GM19452 (cell line): ENCODE data around the gene ULBP1.
"Not testable (repeated sequence)": the region's sequence is repeated elsewhere in the genome, so short reads cannot be mapped to it uniquely, and the experiment has no call there.

Experiments used
- ATAC-seq: cut with Tn5 transposase; IDR thresholded peaks from one replicate; pipeline ENCODE4 v1.9.1; 2021; ENCODE audit not compliant: unreplicated experiment

Gene ULBP1

GRCh38 chr6:149933036-149933435, 30.7 kb upstream of the ULBP1 start:
- ATAC-seq = no peak

- ATAC-seq = no peak
Observed at GRCh38 chr6:149933461-149933860, 30.3 kb upstream of the ULBP1 start.

- ATAC-seq = no peak
Observed at GRCh38 chr6:149934249-149935156, 29.2 kb upstream of the ULBP1 start.

- ATAC-seq = no peak
Observed at GRCh38 chr6:149935246-149935645, 28.5 kb upstream of the ULBP1 start.

GRCh38 chr6:149935668-149936067, 28.1 kb upstream of the ULBP1 start:
- no peak for ATAC-seq

GRCh38 chr6:149936743-149937142, 27.0 kb upstream of the ULBP1 start:
- no peak for ATAC-seq

- ATAC-seq = not testable (repeated sequence)
Observed at GRCh38 chr6:149938013-149938570, 25.7 kb upstream of the ULBP1 start.

GRCh38 chr6:149938571-149939355, 25.0 kb upstream of the ULBP1 start:
- peak; percentile 77 for ATAC-seq

GRCh38 chr6:149939356-149939648, 24.4 kb upstream of the ULBP1 start:
- ATAC-seq = no peak

GRCh38 chr6:149939909-149940671, 23.7 kb upstream of the ULBP1 start:
- ATAC-seq = no peak

- ATAC-seq = no peak
Observed at GRCh38 chr6:149940672-149940982, 23.1 kb upstream of the ULBP1 start.

- ATAC-seq = no peak
Observed at GRCh38 chr6:149941583-149942460, 21.9 kb upstream of the ULBP1 start, which contains the start of gene ULBP2. Gene ULBP2, plus strand, starts transcription at chr6:149942014. Its CDS starts 59 bp downstream, at chr6:149942073.

- ATAC-seq = no peak
Observed at GRCh38 chr6:149942461-149942829, 21.3 kb upstream of the ULBP1 start.

GRCh38 chr6:149943321-149943720, 20.4 kb upstream of the ULBP1 start:
- not testable (repeated sequence) for ATAC-seq

GRCh38 chr6:149945276-149945675, 18.5 kb upstream of the ULBP1 start:
- not testable (repeated sequence) for ATAC-seq

GRCh38 chr6:149946631-149947030, 17.1 kb upstream of the ULBP1 start:
- ATAC-seq = not testable (repeated sequence)

GRCh38 chr6:149947533-149947932, 16.2 kb upstream of the ULBP1 start:
- ATAC-seq = not testable (repeated sequence)

GRCh38 chr6:149948011-149948410, 15.7 kb upstream of the ULBP1 start:
- ATAC-seq = no peak

- no peak for ATAC-seq
Observed at GRCh38 chr6:149948616-149949015, 15.1 kb upstream of the ULBP1 start.

GRCh38 chr6:149950423-149950822, 13.3 kb upstream of the ULBP1 start:
- no peak for ATAC-seq
